Epidermal melanocyte (primary cell): ENCODE data around the gene CES3.
"Not testable (repeated sequence)": the region's sequence is repeated elsewhere in the genome, so short reads cannot be mapped to it uniquely, and the experiment has no call there.

ENCODE experiments used
- DNase-seq: peaks from one replicate; pipeline ENCODE4 v3.0.0; 2011; ENCODE audit warnings: low spot score; ENCODE audit not compliant: insufficient read length

The CES3 gene

GRCh38 chr16:66926171-66926947 is 34.7 kb upstream of the CES3 start:
- DNase-seq, result no peak

- peak; percentile 58 for DNase-seq
Observed at GRCh38 chr16:66926961-66927436, 34.1 kb upstream of the CES3 start.

DNA sequence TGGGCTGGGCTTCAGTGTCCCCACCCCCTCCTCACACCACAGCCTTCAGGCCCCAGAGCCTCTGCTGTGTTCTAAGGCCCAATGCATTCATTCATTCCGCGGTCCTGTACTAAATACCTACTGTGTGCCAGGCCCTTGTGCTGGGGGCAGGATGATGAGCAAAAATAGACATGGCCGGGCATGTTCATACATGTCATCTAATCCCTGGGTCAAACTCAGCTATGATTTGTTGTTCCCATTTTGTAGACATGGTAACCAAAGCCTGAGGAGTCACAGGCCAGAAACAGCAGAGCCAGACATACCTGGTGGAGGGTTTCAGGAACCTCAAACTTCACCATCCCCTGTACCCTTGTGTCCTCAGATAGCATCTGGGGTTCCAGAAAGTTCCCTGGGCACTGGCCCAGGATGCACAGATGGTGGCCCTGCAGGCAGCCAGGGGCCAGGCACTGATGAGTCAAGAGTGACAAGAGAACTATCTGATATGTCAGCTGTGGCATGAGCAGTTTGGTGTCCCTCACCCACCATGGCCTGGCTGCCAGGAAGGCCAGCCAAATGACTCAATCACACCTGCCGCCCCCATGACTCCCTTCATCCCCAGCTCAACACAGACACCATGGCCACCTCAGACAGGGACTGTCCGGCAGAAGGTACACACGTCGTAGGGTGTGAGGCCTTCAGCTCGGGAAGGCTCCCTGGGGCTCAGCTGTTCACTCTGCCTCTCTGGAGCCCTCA is 33.0 kb upstream of the CES3 start:
- DNase-seq, result no peak

GRCh38 chr16:66928702-66929388 is 32.2 kb upstream of the CES3 start:
- no peak for DNase-seq

DNA sequence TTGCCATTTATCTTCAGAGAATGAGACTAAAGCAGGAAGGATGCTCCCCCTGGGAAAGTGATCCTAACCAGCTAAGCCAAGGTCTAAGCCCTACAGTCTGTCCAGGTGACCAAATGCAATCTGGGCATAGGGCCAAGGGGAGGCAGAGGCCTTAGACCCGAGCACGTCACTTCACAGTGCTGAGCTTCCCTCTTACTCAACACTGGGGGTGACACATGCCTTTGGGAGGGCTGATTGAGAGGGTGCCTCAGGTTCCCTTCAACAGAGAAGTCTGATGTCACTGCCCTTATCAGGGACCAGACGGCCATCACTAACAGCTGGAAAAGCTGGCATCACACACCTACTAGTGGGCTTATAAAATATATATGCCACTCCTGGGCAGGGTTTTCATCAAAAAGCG is 30.9 kb upstream of the CES3 start:
- no peak for DNase-seq

DNA sequence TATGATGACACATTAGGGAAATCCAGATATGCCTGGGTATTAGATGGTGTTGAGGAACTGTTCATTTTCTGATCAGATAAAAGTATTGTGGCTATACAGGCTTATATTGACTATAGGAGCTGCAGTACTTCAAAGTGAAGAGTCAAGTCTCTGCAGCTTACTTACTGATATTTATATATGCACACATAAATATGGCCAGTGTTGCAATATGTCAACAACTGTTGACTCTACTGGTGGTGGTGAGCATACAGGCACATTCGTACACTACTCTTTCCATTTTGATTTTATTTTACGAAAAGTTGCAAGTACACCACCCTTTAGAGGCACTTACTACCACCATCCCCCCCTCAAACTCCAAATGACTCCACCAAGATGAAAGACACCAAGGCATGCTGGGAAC is 29.4 kb upstream of the CES3 start:
- DNase-seq, result no peak

GRCh38 chr16:66932076-66932475 is 29.0 kb upstream of the CES3 start:
- DNase-seq, result no peak

DNA sequence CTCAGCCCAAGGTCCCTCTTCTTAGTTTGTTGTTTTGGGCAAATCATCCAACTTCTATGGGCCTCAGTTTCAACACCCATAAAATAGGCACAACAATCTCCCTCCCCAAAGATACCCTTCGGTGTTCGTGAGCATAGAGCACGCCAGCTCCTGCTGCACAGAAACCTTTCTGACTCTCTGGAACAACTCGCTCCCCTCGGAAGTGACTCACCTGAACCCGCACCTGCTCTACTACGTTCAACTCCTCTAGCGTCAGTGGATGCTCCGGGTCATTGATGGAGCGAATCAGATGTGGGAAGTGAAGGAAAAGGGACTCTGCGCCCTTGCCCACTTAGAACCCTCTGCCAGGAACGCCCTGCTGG is 27.3 kb upstream of the CES3 start:
- no peak for DNase-seq

DNA sequence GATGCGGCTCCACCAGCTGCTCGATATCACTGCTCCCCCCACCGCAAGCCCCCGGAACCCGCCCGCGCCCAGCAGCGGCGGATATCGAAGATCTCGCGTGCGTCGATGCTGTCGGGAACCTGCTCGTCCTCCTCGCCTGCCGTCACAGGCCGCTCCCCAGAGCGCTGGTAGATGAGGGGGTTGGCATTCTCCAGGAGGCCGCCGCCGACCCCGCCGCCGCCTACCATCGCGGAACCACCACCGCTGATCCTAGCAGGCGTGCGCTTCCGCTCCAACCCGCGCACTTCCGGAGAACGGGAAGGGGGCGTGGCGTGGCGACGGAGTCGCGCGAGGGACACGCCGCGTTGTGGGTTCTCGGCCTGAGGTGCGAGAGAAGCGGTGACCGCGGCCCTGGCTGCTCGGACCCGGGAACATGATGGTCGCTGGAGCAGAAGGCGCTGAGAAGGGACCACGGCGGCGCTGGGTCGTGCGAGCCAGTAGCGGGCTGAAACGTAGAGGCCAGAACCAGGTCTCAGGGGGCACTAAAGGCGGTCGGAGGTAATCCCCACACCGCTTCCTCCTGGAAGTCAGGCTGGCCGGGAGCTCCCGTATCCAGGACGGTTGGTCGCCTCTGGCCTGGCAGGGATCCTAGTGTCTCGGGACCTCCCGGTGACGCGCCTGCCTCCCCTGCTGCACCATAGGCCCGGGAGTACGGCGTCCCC is 26.8 kb upstream of the CES3 start, which contains the start of gene CIAO2B:
Gene CIAO2B, minus strand, starts transcription at position 265 of the 701 bp plus-strand sequence. Its CDS starts 38 bp downstream, at position 227.
- peak; percentile 88 for DNase-seq

DNA sequence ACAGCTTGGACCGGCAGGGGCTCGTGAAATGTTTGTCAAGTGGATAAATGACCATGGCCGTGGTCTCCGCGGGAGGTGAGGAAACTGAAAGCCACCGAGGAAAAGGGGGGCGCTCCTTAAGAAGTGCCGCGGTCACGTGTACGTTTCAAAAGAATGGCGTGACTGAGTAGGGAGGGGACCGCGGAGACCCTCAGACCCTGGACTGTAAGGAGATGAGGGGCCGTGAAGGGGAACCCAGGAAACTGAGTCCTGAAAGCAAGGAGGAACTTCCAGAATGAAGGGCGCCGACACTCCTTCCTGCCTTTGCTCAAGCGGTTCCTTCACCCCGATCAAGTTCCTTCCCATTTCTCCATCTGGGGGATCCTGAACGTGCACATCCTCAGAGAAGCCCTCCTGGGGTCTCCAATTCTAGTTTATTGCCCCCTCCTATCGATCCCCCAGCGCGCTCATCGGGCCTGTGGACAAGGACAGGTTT is 26.2 kb upstream of the CES3 start:
- not testable (repeated sequence) for DNase-seq

- DNase-seq, result peak; percentile 42
Observed at GRCh38 chr16:66935314-66936011, 25.6 kb upstream of the CES3 start, which contains the start of gene CES2. Gene CES2, plus strand, starts transcription at chr16:66935516. Its CDS starts 120 bp downstream, at chr16:66935636.

GRCh38 chr16:66936462-66936861 is 24.6 kb upstream of the CES3 start:
- no peak for DNase-seq

- DNase-seq, result no peak
Observed at GRCh38 chr16:66936889-66937554, 24.0 kb upstream of the CES3 start.

DNA sequence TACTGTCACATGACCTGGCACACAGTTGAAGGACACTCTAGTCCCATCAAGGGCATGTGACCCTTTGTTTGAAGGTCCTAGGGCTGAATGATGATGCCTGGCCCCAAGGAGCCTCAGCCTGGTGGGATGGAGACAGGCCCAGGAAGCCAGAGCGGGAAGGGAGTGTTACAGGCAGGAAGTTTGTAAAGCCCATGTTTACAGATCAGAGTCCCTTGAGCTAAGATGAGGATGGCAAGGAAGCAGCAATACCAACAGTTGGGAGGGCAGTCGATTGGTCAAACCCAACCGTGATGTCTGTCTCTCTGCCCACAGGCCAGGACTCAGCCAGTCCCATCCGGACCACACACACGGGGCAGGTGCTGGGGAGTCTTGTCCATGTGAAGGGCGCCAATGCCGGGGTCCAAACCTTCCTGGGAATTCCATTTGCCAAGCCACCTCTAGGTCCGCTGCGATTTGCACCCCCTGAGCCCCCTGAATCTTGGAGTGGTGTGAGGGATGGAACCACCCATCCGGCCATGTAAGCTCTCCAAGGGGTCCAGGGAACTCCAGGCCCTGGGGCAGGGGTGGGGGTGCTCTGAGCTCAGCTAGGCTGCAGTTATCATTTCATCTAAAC is 23.2 kb upstream of the CES3 start:
- DNase-seq, result no peak

GRCh38 chr16:66939366-66939765 is 21.7 kb upstream of the CES3 start:
- DNase-seq, result no peak

DNA sequence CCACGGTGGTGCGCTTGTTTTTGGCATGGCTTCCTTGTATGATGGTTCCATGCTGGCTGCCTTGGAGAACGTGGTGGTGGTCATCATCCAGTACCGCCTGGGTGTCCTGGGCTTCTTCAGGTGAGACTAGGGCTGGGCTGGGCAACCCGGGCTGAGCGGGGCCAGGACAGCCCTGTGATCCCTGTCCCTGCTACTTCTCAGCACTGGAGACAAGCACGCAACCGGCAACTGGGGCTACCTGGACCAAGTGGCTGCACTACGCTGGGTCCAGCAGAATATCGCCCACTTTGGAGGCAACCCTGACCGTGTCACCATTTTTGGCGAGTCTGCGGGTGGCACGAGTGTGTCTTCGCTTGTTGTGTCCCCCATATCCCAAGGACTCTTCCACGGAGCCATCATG is 20.8 kb upstream of the CES3 start:
- DNase-seq, result no peak

DNA sequence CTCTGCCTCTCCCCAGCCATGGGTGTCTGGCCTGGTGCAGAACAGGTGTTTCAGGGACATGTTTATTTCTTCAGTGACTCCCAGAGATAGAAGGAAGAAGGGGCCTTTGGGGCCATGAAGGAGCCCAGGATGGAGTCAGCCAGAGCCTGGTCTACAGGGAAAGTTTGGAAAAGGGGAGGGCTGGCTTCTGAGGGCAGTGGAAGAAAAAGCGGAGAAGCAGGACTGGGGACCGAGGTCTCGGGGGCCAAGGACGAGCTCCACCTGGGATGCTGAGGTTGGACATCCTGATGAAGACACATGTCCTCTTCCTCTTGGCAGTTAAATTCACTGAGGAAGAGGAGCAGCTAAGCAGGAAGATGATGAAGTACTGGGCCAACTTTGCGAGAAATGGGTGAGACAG is 18.1 kb upstream of the CES3 start:
- DNase-seq, result no peak

GRCh38 chr16:66943426-66944053 is 17.5 kb upstream of the CES3 start:
- DNase-seq, result no peak

DNA sequence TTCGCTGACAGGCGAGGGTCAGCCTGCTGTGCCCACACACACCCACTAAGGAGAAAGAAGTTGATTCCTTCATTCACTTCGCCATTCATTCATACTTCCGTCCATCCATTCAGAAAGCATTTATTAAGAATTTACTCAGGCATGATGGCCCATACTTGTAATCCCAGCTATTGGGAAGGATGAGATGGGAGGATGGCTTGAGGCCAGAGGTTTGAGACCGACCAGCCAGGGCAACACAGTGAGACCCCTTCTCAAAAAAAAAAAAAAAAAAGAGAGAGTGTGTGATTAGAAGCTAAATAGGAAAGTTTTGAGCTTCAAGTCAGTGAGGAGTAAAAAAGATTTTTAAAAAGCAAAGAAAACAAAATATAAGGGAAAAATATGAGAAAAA is 17.0 kb upstream of the CES3 start:
- DNase-seq, result no peak
